Heart left ventricle (tissue), 16 donors: ENCODE results near the gene LRFN4. TPM values are rescaled to one million over a fixed set of nuclear protein-coding genes. Genes with fewer than 3 reads are reported as not detected.

Experiments
- ATAC-seq, 4 donors: fragments of 200-7000 bp; cut with Tn5 transposase; one replicate each; pipeline ENCODE4 v1.9.1; 2020 to 2022; ENCODE audit warnings: moderate library complexity in 4 of 4, mild to moderate bottlenecking in 3 of 4, moderate number of reproducible peaks in 1 of 4
- DNase-seq, 5 donors: peaks; one replicate each; pipeline ENCODE4 v3.0.0-alpha.2; 2020
- H3K27ac ChIP-seq, 12 donors: fragments of 200-600 bp; sonication (generic) in 4 of 12; one replicate each; pipeline versions ENCODE4 v1.5.0 to v1.8.0; 2016 to 2022; ENCODE audit warnings: mild to moderate bottlenecking in 2 of 12
- H3K27me3 ChIP-seq, 9 donors: fragments of 200-600 bp; sonication (generic) in 2 of 9; one replicate each; pipeline versions ENCODE4 v1.5.1 to v1.8.0; 2016 to 2022; ENCODE audit warnings: mild to moderate bottlenecking in 3 of 9
- H3K36me3 ChIP-seq, 9 donors: fragments of 200-600 bp; sonication (generic) in 2 of 9; one replicate each; pipeline versions ENCODE4 v1.5.0 to v1.8.0; 2018 to 2022; ENCODE audit warnings: mild to moderate bottlenecking in 2 of 9
- H3K4me1 ChIP-seq, 12 donors: fragments of 200-600 bp; sonication (generic) in 4 of 12; one replicate each; pipeline versions ENCODE4 v1.5.0 to v1.8.0; 2016 to 2022; ENCODE audit warnings: mild to moderate bottlenecking in 3 of 12
- H3K4me3 ChIP-seq, 12 donors: fragments of 200-600 bp; sonication (generic) in 4 of 12; one replicate each; pipeline versions ENCODE4 v1.5.0 to v1.8.0; 2017 to 2022; ENCODE audit warnings: mild to moderate bottlenecking in 9 of 12, moderate library complexity in 4 of 12
- H3K9me3 ChIP-seq, 12 donors: fragments of 200-600 bp; sonication (generic) in 4 of 12; one replicate each; pipeline versions ENCODE4 v1.5.0 to v1.8.0; 2016 to 2022; ENCODE audit warnings: mild to moderate bottlenecking in 1 of 12
- POLR2A ChIP-seq, 2 donors: fragments of 450-650 bp; IDR thresholded peaks; one replicate each; pipeline ENCODE4 v1.6.1; 2017; ENCODE audit warnings: antibody characterized with exemption in 2 of 2, mild to moderate bottlenecking in 2 of 2, moderate library complexity in 2 of 2
- WGBS, 4 donors: extraction: QIAGEN DNeasy Blood & Tissue Kit in 2 of 4; methylation state at CpG; one replicate each; pipeline versions ENCODE4 v1.1.5 to v1.1.7; 2013 to 2018; 5-methylcytosine and 5-hydroxymethylcytosine counted together
- intact Hi-C, 10 donors: fragments of 100-400 bp; cut with DNase I; formaldehyde crosslinking; loops; one replicate each; pipeline versions ENCODE4 v1.11.1 to v1.14.2; 2022
- polyA plus RNA-seq, 2 donors: library from polyadenylated mRNA; stranded (reverse); fragments of 200-250 nt; gene quantifications; one replicate each; pipeline ENCODE4 v1.2.3, GENCODE V29; 2013
- total RNA-seq, 9 donors: library from RNA; depleted of rRNA in 2 of 9; stranded (reverse); fragments of >200 nt in 2 of 9; fragmentation: NEBNext Ultra II Directional in 3 of 9; extraction: Animal tissue kit (Norgen Biotek cat#: 25700) in 3 of 9; gene quantifications; one replicate each; pipeline versions ENCODE4 v1.1.0 to v1.2.4, GENCODE V29; 2016 to 2023
- TF ChIP-seq, protein P1 (sequence below), 12 donors: fragments of 200-600 bp; sonication (generic) in 4 of 12; IDR thresholded peaks; one replicate each; pipeline versions ENCODE4 v1.5.0 to v1.8.0; 2018 to 2022; ENCODE audit warnings: antibody characterized with exemption in 12 of 12, mild to moderate bottlenecking in 5 of 12
- donor health status: ischemic (EF 13 %, LVEDD 7.1; RV severe dilation, severe dysfunction).
- donor health status: healthy with polysubstance abuse.
- donor health status: DM: no; HTN: yes; CAD: no.
- donor health status: DM: no; HTN: no; CAD: no.
- donor health status: ischemic (EF 25% LVEDD 6.9; RV normal size, moderate dysfunction).
- donor health status: ischemic (EF 25% LVEDD 5.7; RV mildly dilated, moderate dysfunction).
- donor health status: healthy.
- donor health status: DM: yes; HTN: yes; CAD: no.
- donor health status: ischemic (EF 35%, LVEDD 5.7; RV mildly dilated, moderate dysfunction).
- donor health status: nonischemic (EF 11% LVEDD 7.7; RV severe dilation, severe dysfunction).
- donor health status: DM: yes; HTN: yes; CAD: no.
- donor health status: PGD.
- donor health status: ischemic (EF 29% LVEDD 5.4; RV normal size, mild dysfunction).
- donor health status: nonischemic (EF 23%, LVEDD 6.1; RV moderate dilation, normal function).

LRFN4 gene
- total and polyA plus RNA-seq, 11 donors = 8.2 to 22.1 (median 15.4) TPM

DNA sequence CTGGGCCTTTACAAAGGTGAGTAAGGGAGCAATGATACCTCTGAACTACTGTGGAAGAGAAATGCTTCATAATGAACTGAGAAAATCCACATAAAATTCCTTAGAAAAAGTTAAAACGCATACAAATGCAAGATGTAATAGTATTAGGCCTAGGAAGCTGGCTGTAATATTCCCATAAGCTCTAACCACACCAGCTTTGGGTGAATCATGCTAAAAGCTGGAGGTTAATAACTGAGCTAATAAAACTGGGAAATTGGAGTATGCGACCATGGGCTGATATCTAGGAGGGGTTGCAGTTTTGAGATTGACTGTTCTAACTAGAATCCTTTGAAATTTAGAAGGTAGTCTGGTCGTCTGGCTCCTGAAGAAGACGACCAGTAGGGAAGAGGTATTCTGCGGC is 42.2 kb upstream of the LRFN4 start:
- DNase-seq = no peak
- no peak for TF ChIP-seq POLR2A (IDR thresholded peaks at IDR 0.05)
- TF ChIP-seq, protein P1, sequence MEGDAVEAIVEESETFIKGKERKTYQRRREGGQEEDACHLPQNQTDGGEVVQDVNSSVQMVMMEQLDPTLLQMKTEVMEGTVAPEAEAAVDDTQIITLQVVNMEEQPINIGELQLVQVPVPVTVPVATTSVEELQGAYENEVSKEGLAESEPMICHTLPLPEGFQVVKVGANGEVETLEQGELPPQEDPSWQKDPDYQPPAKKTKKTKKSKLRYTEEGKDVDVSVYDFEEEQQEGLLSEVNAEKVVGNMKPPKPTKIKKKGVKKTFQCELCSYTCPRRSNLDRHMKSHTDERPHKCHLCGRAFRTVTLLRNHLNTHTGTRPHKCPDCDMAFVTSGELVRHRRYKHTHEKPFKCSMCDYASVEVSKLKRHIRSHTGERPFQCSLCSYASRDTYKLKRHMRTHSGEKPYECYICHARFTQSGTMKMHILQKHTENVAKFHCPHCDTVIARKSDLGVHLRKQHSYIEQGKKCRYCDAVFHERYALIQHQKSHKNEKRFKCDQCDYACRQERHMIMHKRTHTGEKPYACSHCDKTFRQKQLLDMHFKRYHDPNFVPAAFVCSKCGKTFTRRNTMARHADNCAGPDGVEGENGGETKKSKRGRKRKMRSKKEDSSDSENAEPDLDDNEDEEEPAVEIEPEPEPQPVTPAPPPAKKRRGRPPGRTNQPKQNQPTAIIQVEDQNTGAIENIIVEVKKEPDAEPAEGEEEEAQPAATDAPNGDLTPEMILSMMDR (IDR thresholded peaks at IDR 0.05) = no peak
- 91 to 95% (median 93%) methylated on average over 5 of the region's 5 CpGs for WGBS, 4 donors
- Histone ChIP-seq H3K27ac (no peak overlapping the region), H3K4me3 (no peak overlapping the region), H3K4me1 (no peaks in the 10 kb centered on the region), H3K36me3 (peaks cover 0 to 17% (median 0%) of the 10 kb centered on the region in 9 donors), H3K9me3 (no peaks in the 10 kb centered on the region), H3K27me3 (no peaks in the 10 kb centered on the region)
- no peak for ATAC-seq
- intact Hi-C loops = no loop called here

DNA sequence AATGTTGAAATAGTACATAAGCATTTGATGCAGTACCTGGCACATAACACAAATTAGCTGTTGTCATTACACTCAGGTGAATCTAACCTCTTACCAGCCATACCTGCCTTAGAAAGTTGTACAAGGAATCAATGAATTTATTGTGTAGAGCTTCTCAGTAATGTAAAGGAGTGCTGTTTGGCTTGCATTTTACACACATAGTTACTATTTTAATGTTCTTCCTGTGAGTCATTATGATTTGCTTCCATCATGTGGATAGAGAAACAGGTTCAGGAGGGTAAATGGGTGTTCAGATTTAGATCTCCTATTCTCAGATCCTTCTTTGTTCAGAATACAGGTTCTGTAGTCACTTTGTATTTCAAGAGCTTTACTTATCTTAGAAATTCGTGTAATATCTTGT is 41.2 kb upstream of the LRFN4 start:
- 31 to 58% (median 44%) methylated on average over 1 of the region's 1 CpG for WGBS, 4 donors
- H3K27me3 ChIP-seq = no peaks in the 10 kb centered on the region
- H3K9me3 ChIP-seq = no peaks in the 10 kb centered on the region
- ATAC-seq (no peak), DNase-seq (no peak)
- no peaks in the 10 kb centered on the region for H3K4me1 ChIP-seq
- H3K4me3 ChIP-seq = no peak overlapping the region
- intact Hi-C loops = no loop called here
- no peak overlapping the region for H3K27ac ChIP-seq
- TF ChIP-seq, protein P1 (IDR thresholded peaks at IDR 0.05) = no peak
- TF ChIP-seq POLR2A (IDR thresholded peaks at IDR 0.05) = no peak
- peaks cover 0 to 17% (median 0%) of the 10 kb centered on the region in 9 donors for H3K36me3 ChIP-seq

DNA sequence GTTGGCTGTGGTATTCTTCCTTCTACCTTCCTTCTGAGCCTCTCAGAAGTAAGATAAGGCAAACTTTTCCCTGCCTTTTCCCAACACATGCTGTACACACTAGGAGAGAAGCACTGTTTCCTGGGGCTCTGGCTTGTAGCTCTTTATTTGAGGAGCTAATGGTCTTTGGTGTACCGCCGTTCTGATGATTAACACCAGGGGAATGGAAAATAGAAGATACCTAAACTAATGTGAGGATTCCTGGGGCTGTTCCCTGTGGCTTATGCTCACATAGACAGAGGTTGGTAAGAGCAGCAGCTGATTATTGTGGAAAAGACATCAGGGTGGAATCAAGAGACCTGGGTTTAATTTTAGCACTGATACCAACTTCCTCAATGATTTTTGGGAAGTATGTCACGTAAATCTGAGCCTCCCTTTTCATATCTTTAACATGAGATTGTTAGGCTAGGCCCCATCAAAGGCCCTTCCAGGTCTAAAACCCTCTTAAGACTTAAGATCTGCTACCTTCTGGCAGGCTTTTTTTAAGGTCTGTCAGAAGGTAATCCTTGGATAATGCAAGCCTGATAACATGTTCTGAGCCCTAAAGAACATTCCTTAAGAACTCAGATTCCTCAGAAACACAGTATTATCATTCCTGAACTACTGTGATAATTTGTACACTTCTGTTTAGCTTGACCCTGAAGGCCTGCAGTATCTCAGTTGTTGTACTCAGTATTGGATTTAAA is 38.5 kb upstream of the LRFN4 start:
- no peak overlapping the region for H3K4me3 ChIP-seq
- H3K9me3 ChIP-seq = no peaks in the 10 kb centered on the region
- DNase-seq (no peak), ATAC-seq (no peak)
- 84 to 89% (median 87%) methylated on average over 3 of the region's 3 CpGs for WGBS, 4 donors
- no peaks in the 10 kb centered on the region for H3K4me1 ChIP-seq
- TF ChIP-seq POLR2A (IDR thresholded peaks at IDR 0.05) = no peak
- TF ChIP-seq, protein P1 (IDR thresholded peaks at IDR 0.05) = no peak
- no peaks in the 10 kb centered on the region for H3K27me3 ChIP-seq
- no peak overlapping the region for H3K27ac ChIP-seq
- intact Hi-C loops = no loop called here
- peaks cover 0 to 20% (median 0%) of the 10 kb centered on the region in 9 donors for H3K36me3 ChIP-seq

DNA sequence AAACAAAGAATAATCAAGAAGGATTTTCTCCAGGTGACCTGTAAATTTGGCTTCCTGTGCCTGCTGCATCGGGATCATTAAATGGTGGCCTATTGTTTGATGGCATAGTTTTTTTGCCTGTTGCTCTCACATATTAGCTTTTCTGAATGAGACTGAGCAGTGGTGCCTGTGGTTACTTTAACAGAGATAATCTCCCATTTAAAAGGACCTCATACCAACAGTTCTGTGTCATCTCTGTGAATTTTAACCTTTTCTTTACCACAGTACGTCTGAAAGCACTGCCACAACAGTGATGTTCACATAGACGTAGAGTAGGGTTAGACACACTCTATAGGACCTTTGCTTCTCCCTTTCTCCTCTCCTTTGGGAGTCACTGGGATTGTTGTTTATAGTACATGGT is 36.5 kb upstream of the LRFN4 start:
- WGBS, 4 donors = 71 to 86% (median 79%) methylated on average over 3 of the region's 3 CpGs
- Histone ChIP-seq H3K9me3 (no peaks in the 10 kb centered on the region), H3K27me3 (no peaks in the 10 kb centered on the region), H3K36me3 (peaks cover 0 to 20% (median 0%) of the 10 kb centered on the region in 9 donors), H3K4me3 (no peak overlapping the region), H3K4me1 (no peaks in the 10 kb centered on the region), H3K27ac (no peak overlapping the region)
- intact Hi-C loops = no loop called here
- no peak for DNase-seq
- ATAC-seq = no peak
- TF ChIP-seq, protein P1 (IDR thresholded peaks at IDR 0.05) = no peak
- no peak for TF ChIP-seq POLR2A (IDR thresholded peaks at IDR 0.05)
